Measurements from ENCODE around the gene NHSL2.

GRCh38 chrX:71923516-71923915 lies 12.9 kb downstream of the NHSL2 start:
- TF ChIP-seq POLR2A (IDR thresholded peaks at IDR 0.05) (no peak), CTCF (IDR thresholded peaks at IDR 0.05) (no peak)

Measured in body of pancreas (tissue), 4 donors.